Cortex of kidney (tissue), 1 donor: ENCODE results near the gene MYBPC1.
"Not testable (repeated sequence)": the region's sequence is repeated elsewhere in the genome, so short reads cannot be mapped to it uniquely, and the experiment has no call there.

Experiments
- DNase-seq: peaks from one replicate; lab custom pipeline; 2025; lab: John Stamatoyannopoulos, UW

Gene MYBPC1, protein sequence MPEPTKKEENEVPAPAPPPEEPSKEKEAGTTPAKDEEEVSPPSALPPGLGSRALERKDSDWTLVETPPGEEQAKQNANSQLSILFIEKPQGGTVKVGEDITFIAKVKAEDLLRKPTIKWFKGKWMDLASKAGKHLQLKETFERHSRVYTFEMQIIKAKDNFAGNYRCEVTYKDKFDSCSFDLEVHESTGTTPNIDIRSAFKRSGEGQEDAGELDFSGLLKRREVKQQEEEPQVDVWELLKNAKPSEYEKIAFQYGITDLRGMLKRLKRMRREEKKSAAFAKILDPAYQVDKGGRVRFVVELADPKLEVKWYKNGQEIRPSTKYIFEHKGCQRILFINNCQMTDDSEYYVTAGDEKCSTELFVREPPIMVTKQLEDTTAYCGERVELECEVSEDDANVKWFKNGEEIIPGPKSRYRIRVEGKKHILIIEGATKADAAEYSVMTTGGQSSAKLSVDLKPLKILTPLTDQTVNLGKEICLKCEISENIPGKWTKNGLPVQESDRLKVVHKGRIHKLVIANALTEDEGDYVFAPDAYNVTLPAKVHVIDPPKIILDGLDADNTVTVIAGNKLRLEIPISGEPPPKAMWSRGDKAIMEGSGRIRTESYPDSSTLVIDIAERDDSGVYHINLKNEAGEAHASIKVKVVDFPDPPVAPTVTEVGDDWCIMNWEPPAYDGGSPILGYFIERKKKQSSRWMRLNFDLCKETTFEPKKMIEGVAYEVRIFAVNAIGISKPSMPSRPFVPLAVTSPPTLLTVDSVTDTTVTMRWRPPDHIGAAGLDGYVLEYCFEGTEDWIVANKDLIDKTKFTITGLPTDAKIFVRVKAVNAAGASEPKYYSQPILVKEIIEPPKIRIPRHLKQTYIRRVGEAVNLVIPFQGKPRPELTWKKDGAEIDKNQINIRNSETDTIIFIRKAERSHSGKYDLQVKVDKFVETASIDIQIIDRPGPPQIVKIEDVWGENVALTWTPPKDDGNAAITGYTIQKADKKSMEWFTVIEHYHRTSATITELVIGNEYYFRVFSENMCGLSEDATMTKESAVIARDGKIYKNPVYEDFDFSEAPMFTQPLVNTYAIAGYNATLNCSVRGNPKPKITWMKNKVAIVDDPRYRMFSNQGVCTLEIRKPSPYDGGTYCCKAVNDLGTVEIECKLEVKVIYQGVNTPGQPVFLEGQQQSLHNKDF

DNA sequence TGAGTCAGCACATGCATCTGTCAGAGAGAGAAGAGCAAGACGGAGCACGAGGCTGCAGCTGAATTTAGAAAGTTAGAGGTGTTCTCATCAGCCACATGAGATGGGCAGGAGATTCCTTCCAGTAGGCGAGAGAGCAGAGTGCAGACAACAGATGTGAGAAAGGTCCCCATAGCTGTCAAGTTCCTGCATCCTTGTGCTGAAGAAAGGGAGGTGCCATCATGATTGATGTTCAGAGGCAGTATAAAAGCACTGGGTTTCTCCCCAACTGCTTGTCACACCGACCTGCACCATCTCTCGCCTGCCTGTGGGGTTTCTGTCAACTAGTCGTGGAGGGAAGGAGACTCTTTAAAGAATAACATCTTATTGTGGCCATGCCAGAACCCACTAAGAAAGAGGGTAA lies at the start of gene MYBPC1:
MYBPC1 (plus strand) TSS at position 272 of the 400 bp plus-strand sequence; CDS start at position 372, 100 bp downstream.
- DNase-seq, result no peak

DNA sequence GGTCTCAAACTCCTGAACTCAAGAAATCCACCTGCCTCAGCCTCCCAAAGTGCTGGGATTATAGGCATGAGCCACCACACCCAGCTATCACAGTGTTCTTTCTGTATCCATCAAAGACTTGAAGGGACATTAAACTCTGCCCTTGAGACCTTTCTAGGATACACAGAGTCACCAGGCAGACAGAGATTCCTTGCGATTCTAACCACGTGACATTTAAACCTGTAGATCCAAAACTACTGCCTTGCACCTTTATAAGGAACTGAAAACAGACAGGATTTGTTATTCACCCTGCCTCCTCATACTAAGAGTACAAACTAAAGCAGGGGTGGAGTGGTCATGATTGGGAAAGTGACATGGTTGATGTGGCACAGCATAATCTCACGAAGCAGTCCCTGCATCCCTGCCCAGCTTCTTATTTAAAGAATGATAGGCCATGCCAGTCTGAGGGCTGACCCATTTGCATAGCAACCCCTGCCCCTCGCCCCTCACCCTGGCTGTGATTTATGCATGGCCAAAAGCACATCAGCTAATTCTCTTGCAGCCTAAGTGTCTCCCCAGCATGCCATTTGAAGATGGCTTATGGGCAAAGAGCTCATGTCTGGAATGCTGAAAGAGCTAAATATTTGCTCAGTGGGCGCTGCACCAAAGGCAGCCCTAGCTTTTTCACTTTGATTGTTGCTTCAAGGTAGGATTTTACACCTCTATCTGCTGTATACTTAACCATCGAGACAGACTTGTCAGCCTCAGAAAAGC lies 43.2 kb upstream of the MYBPC1 start:
- no peak for DNase-seq

DNA sequence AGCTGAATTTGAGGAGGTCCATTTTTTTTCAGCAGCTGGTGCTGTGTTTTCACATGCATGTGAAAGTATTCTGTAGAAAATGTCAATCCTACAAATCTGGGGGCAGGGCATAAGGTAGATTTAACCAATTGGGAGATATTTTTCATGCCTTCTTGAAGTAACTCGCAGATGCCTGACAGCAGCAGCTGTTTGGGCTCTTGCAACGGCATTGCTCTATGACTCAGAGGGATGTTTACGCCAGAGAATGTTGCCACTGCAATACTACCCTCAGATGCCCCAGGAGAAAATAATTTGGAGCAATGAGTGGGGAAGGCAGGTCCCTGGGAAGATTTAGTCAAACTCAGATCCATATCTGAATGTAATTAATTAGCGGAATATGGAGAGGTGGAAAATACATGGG lies 42.5 kb upstream of the MYBPC1 start:
- DNase-seq, result no peak

DNA sequence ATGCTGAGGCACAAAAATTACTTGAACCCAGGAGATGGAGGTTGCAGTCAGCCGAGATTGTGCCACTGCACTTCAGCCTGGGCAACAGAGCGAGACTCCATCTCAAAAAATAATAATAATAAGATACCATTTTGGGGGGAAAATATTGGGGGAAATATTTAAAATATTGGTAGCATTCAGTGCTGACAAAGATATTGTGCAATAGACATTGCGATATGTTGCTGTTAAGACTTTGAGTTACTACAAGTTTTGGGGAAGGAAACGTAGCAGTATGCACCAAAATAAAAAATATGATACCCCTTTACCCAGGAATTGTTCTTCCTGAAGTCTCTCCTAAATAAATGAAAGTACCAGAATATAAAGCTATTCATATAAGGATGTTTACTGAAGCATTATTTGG lies 37.7 kb upstream of the MYBPC1 start:
- DNase-seq, result no peak

DNA sequence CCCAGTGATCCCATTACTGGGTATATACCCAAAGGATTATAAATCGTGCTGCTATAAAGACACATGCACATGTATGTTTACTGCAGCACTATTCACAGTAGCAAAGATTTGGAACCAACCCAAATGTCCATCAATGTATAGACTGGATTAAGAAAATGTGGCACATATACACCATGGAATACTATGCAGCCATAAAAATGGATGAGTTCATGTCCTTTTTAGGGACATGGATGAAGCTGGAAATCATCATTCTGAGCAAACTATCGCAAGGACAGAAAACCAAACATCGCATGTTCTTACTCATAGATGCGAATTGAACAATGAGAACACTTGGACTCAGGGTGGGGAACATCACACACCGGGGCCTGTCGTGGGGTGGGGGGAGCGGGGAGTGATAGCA lies 36.0 kb upstream of the MYBPC1 start:
- DNase-seq, result not testable (repeated sequence)

DNA sequence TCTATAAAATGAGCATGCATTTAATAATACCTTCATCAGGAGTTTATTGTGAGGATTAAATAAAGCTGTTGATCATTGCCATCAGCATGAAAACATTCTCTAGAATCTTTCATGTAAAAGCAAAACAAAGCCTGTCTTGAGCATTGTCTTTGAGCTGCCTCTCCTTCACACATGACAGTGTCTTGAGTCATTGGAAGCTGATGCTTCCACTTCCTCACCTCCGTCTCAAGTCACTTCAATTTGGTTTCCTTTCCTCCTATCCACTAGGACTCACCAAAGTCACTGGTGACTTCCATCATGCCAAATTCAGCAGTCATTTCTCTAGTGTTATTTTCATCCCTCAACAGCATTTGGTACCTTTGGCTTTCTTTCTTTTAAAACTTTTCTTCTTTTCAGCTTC lies 31.6 kb upstream of the MYBPC1 start:
- DNase-seq, result no peak

DNA sequence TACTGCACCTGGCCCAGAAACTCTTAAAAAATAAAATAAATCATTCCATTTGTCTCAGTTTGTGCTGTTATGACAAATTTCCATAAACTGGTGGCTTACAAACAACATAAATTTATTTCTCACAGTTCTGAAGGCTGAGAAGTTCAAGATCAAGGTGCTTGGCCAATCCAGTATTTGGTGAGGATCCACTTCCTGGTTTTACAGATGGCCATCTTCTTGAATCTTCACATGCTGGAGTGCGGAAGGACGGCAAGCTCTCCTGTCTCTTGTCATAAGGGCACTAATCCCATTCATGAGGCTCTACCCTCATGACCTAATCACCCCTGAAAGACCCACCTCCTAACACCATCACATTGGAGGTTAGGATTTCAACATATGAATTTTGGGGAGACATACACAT lies 29.9 kb upstream of the MYBPC1 start:
- no peak for DNase-seq

DNA sequence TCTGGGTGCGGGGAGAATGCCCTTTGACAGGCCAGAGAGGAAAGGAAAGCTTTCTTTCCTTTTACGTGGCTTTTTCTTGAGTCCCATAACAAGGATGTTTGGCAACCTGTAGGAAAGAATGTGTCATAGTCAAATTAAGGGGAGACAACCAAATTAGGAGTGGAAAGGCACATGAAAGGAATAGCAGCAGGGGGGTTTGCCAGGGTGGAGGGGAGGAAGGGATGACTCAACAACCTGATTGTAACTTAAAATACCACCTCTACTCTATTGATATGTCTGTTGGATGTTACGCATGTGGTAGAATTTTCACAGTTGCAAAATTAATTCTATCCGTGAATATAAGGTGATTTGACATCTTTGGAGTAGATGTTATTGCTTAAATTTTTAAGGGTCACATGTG lies 28.5 kb upstream of the MYBPC1 start:
- DNase-seq, result no peak

DNA sequence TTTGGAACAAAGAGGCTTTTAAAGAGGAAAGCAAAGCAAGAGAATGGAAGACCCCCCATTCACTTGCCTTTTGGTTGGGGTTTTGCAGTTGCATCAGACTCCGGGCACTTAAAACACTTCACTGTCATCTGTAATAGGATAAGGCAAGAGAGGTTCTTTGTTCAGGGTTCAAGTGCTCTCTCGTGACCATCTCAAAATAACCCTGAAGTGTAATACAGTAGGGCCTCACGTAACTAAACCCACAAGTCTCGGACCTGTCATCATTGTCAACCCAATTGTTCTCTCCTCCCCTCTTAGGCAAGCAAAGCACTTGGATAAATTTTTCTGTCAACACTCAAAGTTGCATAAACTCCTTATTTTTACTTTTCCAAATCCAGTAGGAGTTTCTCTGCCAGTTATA lies 26.9 kb upstream of the MYBPC1 start:
- DNase-seq, result no peak

DNA sequence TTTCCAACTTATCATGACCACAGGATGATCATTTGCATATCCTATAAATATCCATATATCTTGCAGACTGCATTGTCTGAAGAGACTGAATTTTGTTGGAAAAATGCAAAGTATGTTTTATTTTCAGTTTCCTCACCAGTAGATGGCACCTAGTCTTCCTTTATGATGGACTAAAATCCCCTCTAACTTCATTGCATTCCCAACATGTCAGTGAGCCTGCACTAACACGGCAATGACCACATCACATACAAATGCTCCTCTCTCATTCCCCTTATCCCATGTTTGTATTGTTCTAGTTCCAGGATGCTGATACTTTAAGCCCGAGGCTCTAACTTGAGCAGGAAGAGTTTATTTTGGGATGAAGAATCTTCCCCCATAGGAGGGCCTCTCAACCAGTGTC lies 24.7 kb upstream of the MYBPC1 start:
- no peak for DNase-seq

DNA sequence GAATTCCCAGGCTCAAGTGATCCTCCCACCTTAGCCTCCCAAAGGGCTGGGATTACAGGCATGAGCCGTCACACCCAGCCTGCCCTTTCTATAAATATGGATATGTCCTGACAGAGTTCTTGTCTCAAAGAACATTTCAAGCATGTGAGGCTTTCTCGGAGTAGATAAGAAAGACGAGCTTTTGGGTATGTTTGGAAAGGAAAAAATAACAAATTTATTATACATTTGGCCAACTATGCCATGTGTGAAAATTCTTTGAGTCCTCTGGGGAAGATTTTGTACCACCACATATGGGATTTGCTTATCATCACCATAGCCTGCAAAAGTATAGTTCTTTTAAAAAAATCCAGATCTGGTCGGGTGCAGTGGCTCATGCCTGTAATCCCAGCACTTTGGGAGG lies 23.7 kb upstream of the MYBPC1 start:
- DNase-seq, result no peak

DNA sequence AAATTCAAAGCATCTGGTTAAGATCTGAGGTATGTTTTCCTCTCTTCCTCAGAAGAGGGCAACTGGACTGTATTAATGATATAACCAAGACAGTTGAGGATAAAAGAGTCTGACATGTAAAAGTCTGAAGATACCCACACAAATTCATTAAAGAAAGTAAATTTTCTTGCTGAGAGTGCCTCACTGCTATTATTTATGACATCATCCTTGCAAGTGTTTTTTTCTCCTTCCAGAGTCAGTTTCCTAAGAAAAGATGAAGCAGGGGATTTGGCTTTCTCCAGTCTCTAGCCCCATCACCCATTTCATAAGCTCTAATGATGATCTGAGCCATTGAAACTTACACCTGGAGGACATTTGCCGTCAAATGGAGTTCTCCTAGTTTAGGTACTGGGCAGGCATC lies 21.0 kb upstream of the MYBPC1 start:
- DNase-seq, result no peak

DNA sequence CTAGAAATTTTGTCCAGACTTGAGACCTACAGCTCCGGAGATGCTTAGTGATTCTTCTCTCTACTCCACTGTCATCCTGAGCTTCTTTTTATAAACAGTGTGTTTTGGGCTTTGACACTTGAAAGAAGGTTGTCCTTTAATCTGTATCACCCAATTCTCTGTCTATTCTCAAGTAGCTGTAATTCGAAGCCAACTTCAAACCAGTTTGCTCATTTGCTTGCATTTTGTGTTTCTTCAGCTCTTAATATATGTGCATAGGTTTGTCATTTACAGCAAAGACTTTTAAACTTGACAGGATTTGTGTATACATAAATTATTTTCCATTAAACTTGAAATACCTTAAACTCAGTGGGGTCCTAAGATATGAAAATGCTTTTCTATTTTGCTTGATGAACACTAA lies 16.4 kb upstream of the MYBPC1 start:
- DNase-seq, result no peak

DNA sequence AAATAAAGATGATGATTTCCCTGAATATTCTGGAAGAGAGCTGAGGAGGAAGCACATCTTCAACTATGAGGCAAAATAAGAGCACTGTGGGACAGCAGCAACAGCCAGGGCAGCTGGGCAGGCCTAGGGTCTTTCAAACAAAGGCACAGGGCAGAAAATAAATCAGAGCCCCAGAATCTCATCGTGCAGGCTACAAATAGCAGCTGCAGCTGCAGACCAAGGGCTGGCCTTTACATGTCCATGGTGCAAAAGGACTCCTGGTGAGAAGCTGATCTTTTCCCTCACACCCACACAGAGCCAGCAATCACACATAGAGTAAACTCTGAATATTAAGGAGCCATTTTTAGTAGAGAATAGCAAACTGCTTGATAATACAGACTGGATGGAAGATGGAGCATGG lies 13.6 kb upstream of the MYBPC1 start:
- no peak for DNase-seq

DNA sequence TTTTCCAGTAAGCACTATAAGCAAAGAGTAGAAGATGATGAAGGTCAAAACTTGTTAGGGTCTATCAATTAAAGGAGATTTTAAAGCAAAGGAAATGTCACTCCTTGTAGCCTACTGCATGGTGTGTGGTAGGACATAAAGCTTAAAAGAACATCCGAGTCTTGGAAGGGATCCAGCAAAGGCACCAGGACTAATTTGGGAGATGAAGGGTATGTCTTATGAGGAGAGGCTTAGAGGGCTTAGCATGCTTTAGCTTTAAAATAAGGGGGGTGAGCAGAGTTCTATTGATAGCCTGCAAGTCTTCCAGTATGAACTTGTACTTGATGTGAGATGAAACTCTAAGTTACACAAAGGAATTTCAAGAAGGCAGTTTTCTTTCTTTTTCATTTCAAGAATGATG lies 11.8 kb upstream of the MYBPC1 start:
- no peak for DNase-seq

DNA sequence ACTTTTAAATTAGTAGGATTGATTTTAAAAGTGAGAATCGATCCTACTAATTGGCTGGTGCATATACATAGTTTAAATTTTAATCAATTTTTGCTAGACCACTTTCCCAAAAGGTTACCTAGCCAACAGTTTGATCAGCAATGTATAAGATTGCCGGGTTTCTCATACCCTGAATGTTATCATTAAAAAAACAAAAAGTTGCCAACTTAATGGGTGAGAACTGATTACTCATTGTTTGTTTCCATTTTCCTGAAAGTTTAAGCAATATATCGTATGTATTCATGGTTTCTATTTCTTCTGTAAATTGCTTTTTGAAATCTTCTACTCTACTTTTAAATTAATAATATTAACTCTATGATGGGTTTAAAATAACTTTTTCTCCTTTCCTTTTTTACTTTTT lies 4.4 kb upstream of the MYBPC1 start:
- DNase-seq, result no peak

DNA sequence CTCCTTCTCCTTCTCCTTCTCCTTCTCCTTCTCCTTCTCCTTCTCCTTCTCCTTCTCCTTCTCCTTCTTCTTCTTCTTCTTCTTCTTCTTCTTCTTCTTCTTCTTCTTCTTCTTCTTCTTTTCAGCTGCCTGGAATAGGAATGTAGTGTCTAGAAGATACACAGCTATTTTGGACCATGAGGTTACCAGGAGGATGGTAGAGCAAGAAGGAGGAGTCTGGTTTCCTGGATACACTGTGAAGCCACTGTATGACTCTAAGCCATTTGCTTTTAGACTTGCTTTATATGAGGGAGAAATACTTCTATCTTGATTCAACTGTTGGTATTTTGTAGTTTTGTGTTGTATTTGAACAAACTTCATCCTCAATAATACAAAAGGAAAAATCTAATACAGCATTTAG lies 3.0 kb upstream of the MYBPC1 start:
- no peak for DNase-seq

DNA sequence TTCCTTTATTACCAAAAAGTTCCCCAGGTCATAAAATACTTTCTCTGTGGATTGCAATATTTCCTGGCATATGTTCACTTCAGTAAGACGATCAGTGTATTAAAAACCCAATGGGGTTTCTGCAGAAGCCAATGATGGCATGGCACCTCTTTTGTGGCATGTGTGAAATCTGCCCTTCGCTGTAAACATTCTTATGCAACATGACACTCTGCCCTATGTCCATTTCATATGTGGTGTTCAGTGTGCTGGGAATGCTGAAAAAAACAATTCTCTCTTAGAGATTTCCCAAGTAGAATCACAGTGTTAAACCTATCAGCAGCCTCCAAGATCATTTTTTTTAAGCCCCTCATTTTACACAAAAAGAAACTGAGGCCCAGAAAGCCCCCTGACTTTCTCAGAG lies 2.3 kb upstream of the MYBPC1 start:
- no peak for DNase-seq

DNA sequence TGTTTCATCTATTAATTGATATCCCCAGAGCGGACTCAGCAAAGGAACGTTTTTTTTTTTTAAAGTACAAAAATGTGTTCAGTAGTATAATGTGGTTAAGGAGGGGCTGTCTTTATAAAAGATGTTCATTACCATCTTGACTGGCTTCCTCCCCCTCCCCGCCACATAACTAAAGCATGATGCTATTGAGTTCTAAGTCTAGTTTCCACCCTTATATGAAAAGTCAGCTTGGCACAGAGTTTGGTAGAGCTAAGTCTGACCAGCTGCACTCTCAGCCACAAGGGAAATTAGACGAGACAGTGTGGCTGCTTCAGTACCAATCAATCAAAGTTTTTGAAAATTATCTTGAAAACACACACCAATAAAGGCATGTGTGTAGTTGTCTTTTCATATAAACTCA lies 1.9 kb upstream of the MYBPC1 start:
- DNase-seq, result no peak

DNA sequence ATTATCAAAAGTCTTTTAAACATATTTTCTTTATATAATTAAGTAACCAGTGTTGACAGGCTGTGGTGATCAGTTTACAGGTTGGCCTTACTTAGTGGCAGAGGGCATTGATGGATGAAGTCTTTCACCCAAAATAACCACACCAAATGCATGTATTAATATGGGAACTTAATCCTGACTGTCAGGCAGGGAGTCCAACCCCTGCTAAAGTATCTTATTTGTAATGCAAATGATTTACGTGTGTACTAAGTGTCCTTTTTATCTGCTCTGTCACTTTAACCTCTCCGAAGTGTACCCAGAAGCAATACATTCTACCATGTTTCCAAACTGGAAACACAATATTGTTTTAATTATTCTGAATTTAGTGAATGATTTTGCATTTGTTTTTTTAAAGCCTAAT lies 1.4 kb downstream of the MYBPC1 start:
- DNase-seq, result no peak

DNA sequence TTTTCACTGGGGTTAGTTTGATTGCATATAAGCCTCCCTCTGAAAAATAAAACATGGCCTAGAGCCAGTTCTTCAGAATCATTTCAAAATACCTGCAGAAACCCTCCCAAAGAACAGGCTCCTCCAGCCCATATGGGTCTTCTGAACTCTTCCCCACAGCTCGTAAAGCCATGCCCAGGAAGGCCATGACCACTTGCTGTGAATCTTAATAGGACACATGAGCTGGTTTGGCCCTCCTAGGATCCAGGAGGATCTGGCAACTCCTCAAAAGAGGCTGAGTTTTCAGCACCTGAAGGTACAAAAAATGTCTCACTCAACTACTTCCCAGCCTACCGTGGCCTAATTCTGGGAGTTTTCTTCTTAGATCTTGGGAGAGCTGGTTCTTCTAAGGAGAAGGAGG lies 2.4 kb downstream of the MYBPC1 start:
- DNase-seq, result no peak

DNA sequence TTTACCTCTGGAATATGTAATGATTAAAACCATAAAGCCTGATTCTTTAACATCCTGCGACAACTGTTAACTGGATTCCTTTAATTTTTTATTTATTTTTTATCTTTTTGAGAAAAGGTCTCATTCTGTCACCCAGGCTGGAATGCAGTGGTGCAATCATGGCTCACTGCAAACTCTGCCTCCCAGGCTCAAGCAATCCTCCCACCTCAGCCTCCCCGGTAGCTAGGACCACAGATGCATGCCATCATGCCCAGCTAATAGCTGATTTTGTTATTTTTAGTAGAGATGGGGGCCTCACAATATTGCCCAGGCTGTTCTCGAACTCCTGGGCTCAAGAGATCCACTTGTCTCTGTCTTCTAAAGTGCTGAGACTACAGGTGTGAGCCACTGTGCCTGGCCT lies 3.7 kb downstream of the MYBPC1 start:
- DNase-seq, result no peak
